Stimulated activated CD8-positive, alpha-beta memory T cell treated with anti-CD3 and anti-CD28 coated beads, Interleukin-15, amount 100 ng/mL, for 4 hours (primary cell): ENCODE results near the gene LIX1L.
A peak's percentile ranks its signal among the peaks of the same experiment; 100 is the strongest.

Experiments
- DNase-seq, 2 donors: peaks; one replicate each; pipeline ENCODE4 v3.0.0-alpha.2; 2020; ENCODE audit warnings: low read depth in 2 of 2

The LIX1L gene

DNA sequence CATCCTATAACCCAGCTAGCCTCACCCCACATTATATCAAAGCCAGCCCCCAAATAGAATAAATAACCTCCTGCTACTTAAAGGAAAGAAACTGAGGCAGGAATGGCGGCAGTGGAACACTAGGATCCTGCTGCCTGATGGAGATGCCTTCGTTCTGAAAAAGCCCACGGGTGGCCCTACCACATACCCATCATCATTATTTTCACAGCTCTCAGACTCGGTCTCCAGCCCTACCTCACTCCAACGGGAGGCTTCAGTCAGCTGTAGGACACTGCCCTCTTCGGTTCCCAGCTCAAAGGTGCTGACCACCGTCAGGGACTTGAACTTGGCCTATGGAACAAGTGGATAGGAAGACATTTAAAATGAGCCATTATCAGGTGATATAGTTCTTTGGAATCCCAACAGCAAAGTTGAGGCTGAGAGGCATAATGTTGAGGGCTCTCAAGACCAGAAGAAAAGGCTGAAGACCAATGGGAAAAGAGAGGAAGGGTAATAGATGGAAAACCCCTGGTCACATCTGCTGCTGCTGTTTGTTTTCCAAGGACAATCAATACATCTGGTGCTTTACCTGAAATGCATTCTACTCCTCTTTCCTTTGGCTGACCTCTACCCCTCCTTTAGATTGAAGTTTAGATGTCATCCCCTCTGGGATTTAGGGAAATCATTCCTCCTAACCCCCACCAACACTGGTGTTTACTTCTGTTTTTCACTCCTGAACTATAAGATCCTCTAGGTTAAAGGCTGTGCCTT is 64.3 kb downstream of the LIX1L start:
- DNase-seq = no peak

GRCh38 chr1:145892486-145893087 is 65.2 kb downstream of the LIX1L start:
- DNase-seq = no peak

GRCh38 chr1:145891587-145892485 is 66.0 kb downstream of the LIX1L start:
- DNase-seq = no peak

DNA sequence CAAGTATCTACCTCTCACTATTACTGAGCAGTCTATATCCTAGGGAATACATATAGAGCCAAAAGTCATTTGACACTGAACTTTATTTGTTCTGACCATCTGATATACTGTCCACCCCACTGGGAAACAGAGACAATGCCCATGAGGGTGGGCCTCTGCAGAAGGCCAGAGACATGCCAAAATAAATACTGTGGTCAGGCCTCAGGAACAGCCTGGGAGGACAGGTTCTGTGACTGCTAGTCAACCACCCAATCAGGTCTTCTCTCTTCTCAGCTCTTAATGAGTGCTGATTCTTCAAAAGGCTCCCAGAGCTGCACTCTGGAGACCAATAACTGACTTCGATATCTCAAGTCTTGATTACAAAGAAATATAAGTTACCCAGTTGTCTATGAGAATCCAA is 66.7 kb downstream of the LIX1L start:
- DNase-seq = no peak

GRCh38 chr1:145889722-145890121 is 68.1 kb downstream of the LIX1L start:
- no peak for DNase-seq

DNA sequence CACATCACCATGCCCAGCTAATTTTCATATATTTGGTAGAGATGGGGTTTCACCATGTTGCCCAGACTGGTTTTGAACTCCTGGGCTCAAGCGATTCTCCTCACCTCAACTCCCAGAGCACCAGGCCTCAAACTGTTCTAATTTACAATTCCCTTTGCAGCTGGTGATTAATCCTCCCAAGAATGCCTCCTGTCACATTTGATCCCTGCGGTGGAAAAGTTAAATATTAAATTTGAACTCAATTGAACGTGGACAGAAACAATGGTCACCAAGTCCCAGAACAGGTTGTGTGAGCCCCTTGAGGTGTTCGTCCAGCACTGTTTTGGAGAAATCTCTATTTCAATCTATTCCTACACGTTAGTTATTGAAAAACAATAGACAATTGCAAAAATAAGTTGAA is 70.2 kb downstream of the LIX1L start:
- DNase-seq = no peak

- DNase-seq = no peak
These were observed 71.0 kb downstream of the LIX1L start for GRCh38 chr1:145886816-145887215.

GRCh38 chr1:145886390-145886789 is 71.4 kb downstream of the LIX1L start:
- no peak for DNase-seq

GRCh38 chr1:145885738-145886287 is 72.0 kb downstream of the LIX1L start, which contains the start of gene ANKRD35:
TSS of gene ANKRD35 (minus strand) at chr1:145885866. CDS start at chr1:145885758, 108 bp downstream.
- peak; percentile 72 to 79 for DNase-seq

- DNase-seq = no peak
These were observed 73.1 kb downstream of the LIX1L start for GRCh38 chr1:145884675-145885074.
